GM21529 (cell line): ENCODE measurements around the gene HNRNPK.

ENCODE experiments used
- ATAC-seq: cut with Tn5 transposase; IDR thresholded peaks from one replicate; pipeline ENCODE4 v1.9.1; 2021; ENCODE audit not compliant: unreplicated experiment

Gene HNRNPK

GRCh38 chr9:83934569-83935275, 45.3 kb downstream of the HNRNPK start:
- ATAC-seq = no peak

- ATAC-seq = no peak
Measured at GRCh38 chr9:83933790-83934189, 46.2 kb downstream of the HNRNPK start.

GRCh38 chr9:83932851-83933250, 47.2 kb downstream of the HNRNPK start:
- no peak for ATAC-seq

GRCh38 chr9:83932011-83932410, 48.0 kb downstream of the HNRNPK start:
- no peak for ATAC-seq

DNA sequence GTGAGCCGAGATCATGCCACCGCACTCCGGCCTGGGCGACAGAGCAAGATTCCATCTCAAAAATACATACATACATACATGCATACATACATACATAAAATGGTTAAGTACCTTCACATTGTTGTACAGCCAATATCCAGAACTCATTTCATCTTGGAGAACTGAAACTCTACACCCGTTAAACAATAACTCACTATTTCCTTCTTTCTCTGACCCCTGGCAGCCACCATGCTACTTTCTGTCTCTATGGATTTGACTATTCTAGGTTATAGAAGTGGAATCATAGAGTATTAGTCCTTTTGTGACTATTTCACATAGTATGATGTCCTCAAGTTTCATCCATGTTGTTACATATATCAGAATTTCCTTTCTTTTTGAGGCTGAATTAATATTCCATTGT, 49.1 kb downstream of the HNRNPK start:
- no peak for ATAC-seq

DNA sequence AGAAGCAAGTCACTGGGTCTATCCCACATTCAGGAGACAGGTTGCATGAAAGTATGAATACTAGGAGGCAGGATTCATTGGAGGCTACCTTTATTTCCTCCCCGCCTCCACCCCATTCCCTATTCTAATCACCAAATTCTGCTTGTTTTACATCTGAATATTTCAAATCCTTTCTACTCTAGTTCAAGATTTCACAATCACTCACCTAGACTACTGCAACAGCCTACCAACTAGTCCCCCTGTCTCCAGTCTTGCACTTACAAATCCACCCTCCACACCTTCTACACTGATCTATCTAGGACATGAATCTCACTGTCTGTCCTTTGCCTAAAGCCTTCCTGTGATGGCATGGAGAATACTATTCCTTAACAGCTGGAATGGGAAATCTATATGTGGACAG, 52.4 kb downstream of the HNRNPK start:
- ATAC-seq = no peak

DNA sequence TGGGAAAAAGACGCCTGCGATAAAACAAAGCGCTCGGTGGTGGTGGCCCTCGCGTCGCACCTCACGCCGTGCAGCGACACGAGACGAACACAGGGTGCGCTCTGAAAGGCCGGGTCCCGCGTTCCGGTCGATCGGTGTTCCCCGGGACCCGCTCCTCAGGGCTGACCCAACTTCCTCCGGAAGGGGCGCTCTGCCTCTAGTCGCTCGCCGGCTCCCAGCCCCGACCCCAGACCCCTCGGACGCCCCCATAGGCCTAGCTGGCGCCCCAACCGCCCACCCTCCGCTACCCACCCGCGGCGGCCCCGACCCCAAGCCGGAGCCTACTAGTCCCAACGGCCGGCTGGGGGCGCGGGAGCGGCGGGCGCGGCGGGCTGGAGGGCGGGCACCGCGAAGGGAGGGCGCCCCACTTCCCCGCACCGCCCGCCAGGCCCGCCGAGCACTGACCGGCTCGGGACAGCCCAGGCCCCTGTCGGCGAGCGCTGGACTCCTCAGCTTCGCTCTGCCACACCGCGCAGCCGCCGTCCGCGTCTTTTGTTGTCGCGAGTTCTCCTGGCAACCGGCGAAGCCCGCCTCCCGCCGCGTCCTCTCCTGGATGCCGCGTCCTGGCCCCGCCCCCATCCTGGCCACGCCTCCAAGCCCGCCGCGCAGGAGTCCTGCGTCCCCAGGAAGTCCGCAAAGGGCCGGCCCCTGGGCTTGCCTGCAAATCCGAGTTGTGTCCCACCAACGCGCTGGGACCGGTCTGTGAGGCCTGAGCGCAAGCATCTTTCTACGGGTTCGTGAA, 58.9 kb downstream of the HNRNPK start, which contains the start of gene KIF27:
Gene KIF27 (minus strand): TSS at position 506 of the 781 bp plus-strand sequence. CDS start 5,841 bp downstream, outside the sequence.
- ATAC-seq = peak; percentile 96

DNA sequence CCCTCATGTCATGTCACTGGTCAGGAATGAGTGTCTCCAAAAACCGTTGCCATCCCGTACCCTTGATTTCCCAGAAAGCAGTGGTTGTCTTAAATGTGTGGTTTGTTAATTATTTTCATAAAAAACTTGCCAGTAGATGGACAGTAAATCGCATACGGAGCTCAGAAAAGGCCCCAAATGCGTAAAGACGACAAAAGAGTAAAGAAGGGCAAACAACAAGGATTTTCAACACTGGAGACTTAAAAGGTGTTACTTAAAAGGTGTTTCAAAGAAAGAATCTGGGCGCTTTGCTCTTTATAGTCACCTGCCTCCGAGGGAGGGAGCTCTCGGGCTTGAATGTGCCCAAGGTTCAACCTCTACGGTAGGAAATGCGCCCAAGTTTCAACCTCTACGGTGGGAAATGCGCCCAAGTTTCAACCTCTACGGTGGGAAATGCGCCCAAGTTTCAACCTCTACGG, 59.5 kb downstream of the HNRNPK start:
- peak; percentile 8 for ATAC-seq

DNA sequence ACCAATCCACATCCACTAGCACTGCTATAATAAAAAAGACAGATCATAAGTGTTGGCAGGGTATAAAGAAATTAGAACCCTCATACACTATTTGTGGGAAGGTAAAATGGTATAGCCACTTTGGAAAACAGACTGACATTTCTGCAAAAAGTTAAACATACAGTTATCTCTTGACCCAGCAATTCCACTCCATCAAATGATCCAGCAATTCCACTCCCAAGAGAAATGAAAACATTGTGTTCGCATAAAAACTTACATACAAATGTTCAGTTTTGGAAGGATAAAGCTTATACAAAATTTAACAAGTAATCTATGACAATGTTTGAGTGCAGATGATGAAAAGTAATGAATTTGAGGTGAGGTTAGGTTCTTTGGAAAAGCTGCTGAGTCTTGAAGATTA, 60.9 kb downstream of the HNRNPK start:
- no peak for ATAC-seq
